Loucy (cell line): ENCODE results near the gene WDR33.

ENCODE experiments used
- CTCF ChIP-seq: fragments of 200-600 bp; sonication (generic); conservative IDR thresholded peaks from 2 replicates; pipeline ENCODE4 v1.5.1; 2014; ENCODE audit warnings: mild to moderate bottlenecking, antibody characterized with exemption, low read length
- EZH2phosphoT487 ChIP-seq: fragments of 200-600 bp; IDR thresholded peaks from 2 replicates; pipeline ENCODE4 v1.6.1; 2018; ENCODE audit warnings: antibody characterized with exemption, mild to moderate bottlenecking, moderate library complexity, borderline replicate concordance

- TF ChIP-seq CTCF, result no peak
- no peak for TF ChIP-seq EZH2phosphoT487
These were observed 152.1 kb downstream of the WDR33 start for GRCh38 chr2:127658641-127659407.
